B cell (primary cell): ENCODE measurements around the gene SFMBT2.

Experiments
- EZH2 ChIP-seq: IDR thresholded peaks from 2 replicates; pipeline ENCODE4 v1.6.1; 2012; ENCODE audit warnings: borderline replicate concordance, low read depth, mild to moderate bottlenecking, moderate library complexity, low read length; ENCODE audit not compliant: insufficient read depth, poor library complexity, severe bottlenecking
- TF ChIP-seq, protein P1 (sequence below): fragments of 200-600 bp; IDR thresholded peaks from one replicate; pipeline ENCODE4 v1.8.0; 2022; ENCODE audit warnings: antibody characterized with exemption, mild to moderate bottlenecking

DNA sequence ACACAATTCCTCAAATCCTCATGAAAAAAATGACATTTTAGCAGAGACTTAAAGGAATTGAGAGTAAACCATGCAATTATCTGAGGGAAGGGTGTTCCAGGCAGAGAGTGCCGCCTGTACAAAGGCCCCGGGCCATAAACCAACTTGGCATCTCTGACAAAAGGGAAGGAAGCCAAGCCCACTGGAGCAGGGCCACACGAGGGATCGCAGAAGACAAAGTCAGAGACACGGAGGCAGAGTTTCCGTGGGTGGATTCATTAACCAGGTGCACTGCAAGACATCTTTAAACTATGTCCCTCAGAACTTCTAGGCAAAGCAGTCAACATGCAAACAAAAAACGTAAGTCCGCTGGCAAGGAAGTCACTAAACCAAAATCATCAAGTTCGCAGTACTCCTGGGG, 92.0 kb downstream of the SFMBT2 start:
- TF ChIP-seq, protein P1, sequence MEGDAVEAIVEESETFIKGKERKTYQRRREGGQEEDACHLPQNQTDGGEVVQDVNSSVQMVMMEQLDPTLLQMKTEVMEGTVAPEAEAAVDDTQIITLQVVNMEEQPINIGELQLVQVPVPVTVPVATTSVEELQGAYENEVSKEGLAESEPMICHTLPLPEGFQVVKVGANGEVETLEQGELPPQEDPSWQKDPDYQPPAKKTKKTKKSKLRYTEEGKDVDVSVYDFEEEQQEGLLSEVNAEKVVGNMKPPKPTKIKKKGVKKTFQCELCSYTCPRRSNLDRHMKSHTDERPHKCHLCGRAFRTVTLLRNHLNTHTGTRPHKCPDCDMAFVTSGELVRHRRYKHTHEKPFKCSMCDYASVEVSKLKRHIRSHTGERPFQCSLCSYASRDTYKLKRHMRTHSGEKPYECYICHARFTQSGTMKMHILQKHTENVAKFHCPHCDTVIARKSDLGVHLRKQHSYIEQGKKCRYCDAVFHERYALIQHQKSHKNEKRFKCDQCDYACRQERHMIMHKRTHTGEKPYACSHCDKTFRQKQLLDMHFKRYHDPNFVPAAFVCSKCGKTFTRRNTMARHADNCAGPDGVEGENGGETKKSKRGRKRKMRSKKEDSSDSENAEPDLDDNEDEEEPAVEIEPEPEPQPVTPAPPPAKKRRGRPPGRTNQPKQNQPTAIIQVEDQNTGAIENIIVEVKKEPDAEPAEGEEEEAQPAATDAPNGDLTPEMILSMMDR, result no peak
- no peak for TF ChIP-seq EZH2
